Breast epithelium (tissue), 4 donors: Measurements from ENCODE around the gene XPO6. TPM values are rescaled to one million over a fixed set of nuclear protein-coding genes. Genes with fewer than 3 reads are reported as not detected.

Experiments used
- DNase-seq, 2 donors: peaks; one replicate each; pipeline ENCODE4 v3.0.0-alpha.2; 2019; ENCODE audit warnings: low spot score in 2 of 2
- H3K27ac ChIP-seq, 2 donors: fragments of 200-600 bp; sonication (generic) in 1 of 2; one replicate each; pipeline ENCODE4 v1.5.1; 2016 to 2019; ENCODE audit warnings: mild to moderate bottlenecking in 1 of 2
- H3K27me3 ChIP-seq, 2 donors: fragments of 200-600 bp; sonication (generic) in 1 of 2; one replicate each; pipeline versions ENCODE4 v1.5.1 to v1.6.0; 2017 to 2019; ENCODE audit warnings: control low read depth in 1 of 2, mild to moderate bottlenecking in 1 of 2
- H3K36me3 ChIP-seq: fragments of 200-600 bp; one replicate; pipeline ENCODE4 v1.5.1; 2019
- H3K4me1 ChIP-seq, 2 donors: fragments of 200-600 bp; sonication (generic); one replicate each; pipeline ENCODE4 v1.5.1; 2016 to 2019; ENCODE audit warnings: control low read depth in 1 of 2
- H3K4me3 ChIP-seq, 3 donors: fragments of 200-600 bp; sonication (generic); 1 replicate in 2 of 3; 2 replicates in 1 of 3; pipeline ENCODE4 v1.5.1; 2016 to 2019; ENCODE audit warnings: mild to moderate bottlenecking in 3 of 3, moderate library complexity in 2 of 3
- H3K9me3 ChIP-seq, 2 donors: fragments of 200-600 bp; sonication (generic) in 1 of 2; one replicate each; pipeline ENCODE4 v1.5.1; 2016 to 2019; ENCODE audit warnings: control low read depth in 1 of 2
- POLR2A ChIP-seq: fragments of 450-650 bp; IDR thresholded peaks from one replicate; pipeline ENCODE4 v1.6.1; 2016; ENCODE audit warnings: antibody characterized with exemption, mild to moderate bottlenecking, moderate library complexity
- POLR2AphosphoS5 ChIP-seq, 3 donors: sonication (generic); formaldehyde crosslinking; IDR thresholded peaks; one replicate each; pipeline ENCODE4 v1.6.1; 2017; ENCODE audit warnings: antibody characterized with exemption in 3 of 3
- intact Hi-C: fragments of 100-400 bp; cut with DNase I; formaldehyde crosslinking; loops from one replicate; pipeline ENCODE4 v1.15.1; 2023; ENCODE audit warnings: low total_unique reads
- total RNA-seq, 3 donors: library from RNA; depleted of rRNA; stranded (reverse); fragments of >200 nt; gene quantifications; one replicate each; pipeline ENCODE4 v1.1.0, GENCODE V29; 2016
- TF ChIP-seq, protein P1 (sequence below), 3 donors: fragments of 450-650 bp; IDR thresholded peaks; one replicate each; pipeline ENCODE4 v1.5.1; 2016 to 2017; ENCODE audit warnings: antibody characterized with exemption in 3 of 3, mild to moderate bottlenecking in 3 of 3, moderate library complexity in 3 of 3

XPO6 gene
- total RNA-seq, 3 donors from 2014 or later: 66.4 to 84.6 (median 67.4) TPM

DNA sequence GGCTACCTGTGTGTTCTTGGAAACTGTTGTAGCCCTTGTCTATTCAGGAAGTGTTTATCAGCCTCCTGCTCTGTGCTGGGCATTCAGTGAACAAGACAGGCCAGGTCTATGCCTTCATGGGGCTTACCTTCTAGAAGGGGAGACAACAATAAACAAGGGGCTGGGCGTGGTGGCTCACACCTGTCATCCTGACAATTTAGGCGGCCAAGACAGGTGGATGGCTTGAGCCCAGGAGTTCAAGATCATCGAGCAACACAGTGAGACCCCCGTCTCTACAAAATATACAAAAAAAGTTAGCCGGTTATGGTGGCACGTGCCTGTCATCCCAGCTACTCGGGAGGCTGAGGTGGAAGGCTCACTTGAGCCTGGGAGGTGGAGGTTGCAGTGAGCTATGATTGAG lies 142.8 kb downstream of the XPO6 start:
- intact Hi-C loops: no loop called here
- no peak overlapping the region for H3K4me3 ChIP-seq
- H3K27ac ChIP-seq: no peak overlapping the region
- peaks cover 0 to 11% of the 10 kb centered on the region in 2 donors for H3K27me3 ChIP-seq
- TF ChIP-seq POLR2AphosphoS5 (IDR thresholded peaks at IDR 0.05): no peak
- TF ChIP-seq, protein P1, sequence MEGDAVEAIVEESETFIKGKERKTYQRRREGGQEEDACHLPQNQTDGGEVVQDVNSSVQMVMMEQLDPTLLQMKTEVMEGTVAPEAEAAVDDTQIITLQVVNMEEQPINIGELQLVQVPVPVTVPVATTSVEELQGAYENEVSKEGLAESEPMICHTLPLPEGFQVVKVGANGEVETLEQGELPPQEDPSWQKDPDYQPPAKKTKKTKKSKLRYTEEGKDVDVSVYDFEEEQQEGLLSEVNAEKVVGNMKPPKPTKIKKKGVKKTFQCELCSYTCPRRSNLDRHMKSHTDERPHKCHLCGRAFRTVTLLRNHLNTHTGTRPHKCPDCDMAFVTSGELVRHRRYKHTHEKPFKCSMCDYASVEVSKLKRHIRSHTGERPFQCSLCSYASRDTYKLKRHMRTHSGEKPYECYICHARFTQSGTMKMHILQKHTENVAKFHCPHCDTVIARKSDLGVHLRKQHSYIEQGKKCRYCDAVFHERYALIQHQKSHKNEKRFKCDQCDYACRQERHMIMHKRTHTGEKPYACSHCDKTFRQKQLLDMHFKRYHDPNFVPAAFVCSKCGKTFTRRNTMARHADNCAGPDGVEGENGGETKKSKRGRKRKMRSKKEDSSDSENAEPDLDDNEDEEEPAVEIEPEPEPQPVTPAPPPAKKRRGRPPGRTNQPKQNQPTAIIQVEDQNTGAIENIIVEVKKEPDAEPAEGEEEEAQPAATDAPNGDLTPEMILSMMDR (IDR thresholded peaks at IDR 0.05): no peak
- no peak for TF ChIP-seq POLR2A
- DNase-seq: no peak
- H3K36me3 ChIP-seq: no peaks in the 10 kb centered on the region
- H3K9me3 ChIP-seq: no peaks in the 10 kb centered on the region
- H3K4me1 ChIP-seq: no peaks in the 10 kb centered on the region

DNA sequence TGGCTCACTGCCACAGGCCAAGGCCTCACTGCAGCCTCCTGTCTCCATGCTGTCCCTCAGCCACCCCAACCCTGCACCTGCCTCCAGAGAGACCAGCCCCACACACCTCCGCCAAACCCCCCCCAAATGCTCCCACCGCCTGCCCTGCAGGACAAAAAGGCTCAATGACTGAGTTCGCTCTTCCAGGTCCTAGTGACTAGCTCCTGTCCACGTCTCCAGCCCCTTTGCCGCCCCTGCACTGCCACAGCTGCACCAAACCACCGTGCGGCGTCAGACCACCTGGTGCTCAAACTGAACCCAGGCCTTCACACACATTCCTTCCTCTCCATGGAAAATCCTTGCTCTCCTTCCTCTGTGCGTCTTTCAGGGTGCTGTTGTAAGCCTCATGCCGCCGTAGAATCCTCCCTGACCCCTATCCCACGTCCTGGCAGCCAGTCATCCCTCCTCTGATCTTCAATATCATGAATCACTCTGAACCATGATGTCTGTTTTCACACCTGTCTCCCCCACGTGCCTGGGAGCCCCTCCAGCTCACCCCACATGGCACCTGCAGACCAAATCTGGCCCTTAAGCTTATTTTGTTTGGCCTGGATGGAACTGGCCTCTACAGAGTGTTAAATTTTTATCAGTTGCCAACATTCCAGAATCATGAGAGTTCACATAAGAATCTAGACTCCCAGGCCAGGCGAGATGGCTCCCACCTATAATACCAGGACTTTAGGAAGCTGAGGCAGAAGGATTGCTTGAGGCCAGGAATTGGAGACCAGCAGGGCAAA lies 144.0 kb downstream of the XPO6 start:
- TF ChIP-seq, protein P1 (IDR thresholded peaks at IDR 0.05): no peak
- TF ChIP-seq POLR2AphosphoS5 (IDR thresholded peaks at IDR 0.05) (no peak), POLR2A (no peak)
- intact Hi-C loops: no loop called here

DNA sequence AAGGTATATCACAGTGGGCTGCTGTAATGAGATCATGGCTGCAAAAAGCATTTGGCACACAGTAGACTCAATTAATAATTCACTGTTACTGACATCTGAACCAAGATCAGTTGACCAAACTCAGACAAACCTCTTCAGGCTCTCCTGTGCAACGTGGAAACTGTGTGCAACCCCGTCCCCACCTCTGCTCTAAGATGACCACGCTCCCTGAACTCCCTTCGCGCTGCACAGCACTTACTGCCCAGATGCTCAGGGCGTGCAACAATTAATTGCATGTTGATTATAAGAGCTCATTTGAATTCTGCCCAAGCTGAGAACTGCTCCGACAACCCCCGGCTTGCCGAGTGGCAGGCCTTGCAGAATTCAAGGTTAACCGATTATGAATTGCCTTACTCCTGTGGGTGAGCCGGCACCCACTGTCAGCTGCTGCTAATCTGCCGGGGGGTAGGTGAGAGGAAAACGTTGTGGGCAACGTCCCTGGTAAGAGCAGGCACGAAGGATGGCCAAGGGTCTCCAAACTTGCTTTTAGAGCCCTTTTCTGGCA lies 147.0 kb downstream of the XPO6 start:
- Histone ChIP-seq H3K27ac (no peak overlapping the region), H3K4me1 (no peaks in the 10 kb centered on the region), H3K36me3 (no peaks in the 10 kb centered on the region), H3K4me3 (no peak overlapping the region), H3K9me3 (no peaks in the 10 kb centered on the region), H3K27me3 (peaks cover 4 to 47% of the 10 kb centered on the region in 2 donors)
- intact Hi-C loops: no loop called here
- no peak for DNase-seq
- TF ChIP-seq POLR2A: no peak
- TF ChIP-seq POLR2AphosphoS5 (IDR thresholded peaks at IDR 0.05): no peak
- TF ChIP-seq, protein P1 (IDR thresholded peaks at IDR 0.05): no peak

More for the DNA sequence above, 144.0 kb downstream of the XPO6 start:
- Histone ChIP-seq H3K9me3 (no peaks in the 10 kb centered on the region), H3K4me1 (no peaks in the 10 kb centered on the region), H3K27me3 (peaks cover 0 to 17% of the 10 kb centered on the region in 2 donors), H3K4me3 (no peak overlapping the region), H3K27ac (no peak overlapping the region), H3K36me3 (no peaks in the 10 kb centered on the region)
- DNase-seq: no peak

DNA sequence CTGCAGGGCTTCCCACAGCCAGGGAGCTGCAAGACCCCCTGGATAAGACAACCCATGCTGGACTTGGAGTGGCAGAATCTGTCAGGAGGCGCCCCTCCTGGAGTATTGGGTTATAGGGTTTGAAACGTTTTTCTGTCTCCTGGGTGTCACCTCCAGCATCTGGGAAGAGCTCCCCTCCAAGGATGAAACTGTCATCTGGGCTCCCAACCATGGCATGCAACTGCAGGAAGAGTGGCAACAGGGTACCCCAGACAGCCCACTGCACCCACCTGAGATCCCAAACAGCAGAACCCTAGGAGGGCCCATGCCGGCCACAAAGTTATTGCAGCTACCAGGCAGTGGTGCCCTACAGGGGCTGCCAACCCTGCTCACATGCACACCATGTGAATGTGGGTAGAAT lies 147.6 kb downstream of the XPO6 start:
- no peak for DNase-seq
- Histone ChIP-seq H3K36me3 (no peaks in the 10 kb centered on the region), H3K4me1 (no peaks in the 10 kb centered on the region), H3K27ac (no peak overlapping the region), H3K4me3 (no peak overlapping the region), H3K9me3 (no peaks in the 10 kb centered on the region), H3K27me3 (peaks cover 4 to 53% of the 10 kb centered on the region in 2 donors)
- intact Hi-C loops: no loop called here
- TF ChIP-seq POLR2A (no peak), POLR2AphosphoS5 (IDR thresholded peaks at IDR 0.05) (no peak)
- TF ChIP-seq, protein P1 (IDR thresholded peaks at IDR 0.05): no peak

DNA sequence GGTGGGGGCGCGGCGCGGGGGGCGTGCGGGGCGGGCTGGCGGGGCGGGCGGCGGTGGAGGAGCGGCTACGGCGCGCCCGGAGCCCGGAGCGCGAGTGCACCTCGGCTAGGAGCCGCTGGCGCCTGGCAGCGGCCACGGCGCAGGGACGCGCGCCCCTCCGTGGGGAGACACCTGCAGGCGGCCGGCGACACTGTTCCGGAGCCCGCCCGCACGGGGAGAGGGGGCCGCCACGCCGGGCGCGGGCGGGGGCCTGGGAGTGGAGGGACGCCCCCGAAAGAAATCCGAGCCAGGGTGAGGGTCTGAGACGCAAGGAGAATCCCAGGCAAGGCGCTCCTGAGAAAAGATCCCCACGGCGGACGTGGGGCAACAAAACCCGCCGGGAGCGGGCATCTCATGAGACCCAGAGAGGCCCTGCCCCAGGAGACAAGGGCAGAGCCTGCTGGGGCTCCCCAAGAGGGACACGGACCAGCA lies 148.1 kb downstream of the XPO6 start, which contains the start of gene GSG1L:
Gene GSG1L, minus strand, starts transcription at position 124 of the 471 bp plus-strand sequence. CDS start 290 bp downstream, outside the sequence.
- peaks cover 4 to 58% of the 10 kb centered on the region in 2 donors for H3K27me3 ChIP-seq
- intact Hi-C loops: no loop called here
- no peak within 1 kb of the TSS for H3K27ac ChIP-seq
- H3K9me3 ChIP-seq: no peaks in the 10 kb centered on the region
- TF ChIP-seq, protein P1 (IDR thresholded peaks at IDR 0.05): no peak
- TF ChIP-seq POLR2AphosphoS5 (IDR thresholded peaks at IDR 0.05) (no peak), POLR2A (no peak)
- DNase-seq: no peak
- H3K36me3 ChIP-seq: no peaks in the 10 kb centered on the region
- H3K4me3 ChIP-seq: peak within 1 kb of the TSS in 2 of 3 donors; percentile 33 to 57
- no peaks in the 10 kb centered on the region for H3K4me1 ChIP-seq
